Duodenal mucosa (tissue), 2 donors: Measurements from ENCODE around the gene PPFIA2.
"Not testable (repeated sequence)": the region's sequence is repeated elsewhere in the genome, so short reads cannot be mapped to it uniquely, and the experiment has no call there.

ENCODE experiments used
- H3K27ac ChIP-seq: one replicate; pipeline ENCODE4 v1.7.0; 2013; ENCODE audit warnings: low read depth, low read length
- H3K27me3 ChIP-seq, 2 donors: one replicate each; pipeline ENCODE4 v1.7.0; 2013; ENCODE audit warnings: low read length in 2 of 2, control low read depth in 1 of 2; ENCODE audit not compliant: insufficient read depth in 2 of 2, control insufficient read depth in 1 of 2
- H3K36me3 ChIP-seq, 2 donors: one replicate each; pipeline ENCODE4 v1.7.0; 2013; ENCODE audit warnings: low read length in 2 of 2, control low read depth in 1 of 2; ENCODE audit not compliant: insufficient read depth in 2 of 2, control insufficient read depth in 1 of 2
- H3K4me1 ChIP-seq, 2 donors: one replicate each; pipeline ENCODE4 v1.7.0; 2013; ENCODE audit warnings: low read length in 2 of 2, control low read depth in 1 of 2; ENCODE audit not compliant: insufficient read depth in 2 of 2, control insufficient read depth in 1 of 2
- H3K4me3 ChIP-seq, 2 donors: one replicate each; pipeline ENCODE4 v1.7.0; 2013; ENCODE audit warnings: low read length in 2 of 2, low read depth in 1 of 2
- H3K9ac ChIP-seq, 2 donors: one replicate each; pipeline ENCODE4 v1.7.0; 2013; ENCODE audit warnings: low read length in 2 of 2, low read depth in 1 of 2
- H3K9me3 ChIP-seq, 2 donors: one replicate each; pipeline ENCODE4 v1.7.0; 2013; ENCODE audit warnings: low read length in 2 of 2, control low read depth in 1 of 2; ENCODE audit not compliant: control insufficient read depth in 1 of 2

The PPFIA2 gene

DNA sequence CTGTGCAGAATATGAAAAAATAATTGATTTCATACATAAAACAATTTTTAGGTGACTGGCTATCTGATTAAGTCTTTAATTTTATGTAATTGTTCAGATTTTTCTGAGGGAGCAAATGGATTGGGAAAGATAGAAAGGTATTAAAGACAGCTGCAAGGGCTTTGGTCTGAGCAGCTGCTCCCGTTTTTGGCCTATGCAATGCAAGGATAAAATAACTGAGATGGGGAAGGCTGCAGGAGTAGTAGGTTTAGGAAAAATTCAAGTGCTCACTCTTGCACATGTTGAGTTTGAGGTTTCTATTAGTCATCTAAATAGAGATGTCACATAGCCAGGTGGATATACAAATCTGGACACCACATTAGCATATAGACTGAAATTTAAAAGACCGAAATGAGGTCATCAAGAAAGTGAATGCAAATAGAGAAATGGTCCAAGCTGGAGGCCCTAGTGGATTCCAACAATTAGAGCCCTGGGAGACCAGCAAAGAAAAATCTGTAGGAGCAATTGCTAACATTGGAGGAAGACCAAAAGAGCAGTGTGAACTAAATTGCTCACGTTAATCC is 144.0 kb downstream of the PPFIA2 start:
- H3K9ac ChIP-seq = no peak overlapping the region
- H3K4me3 ChIP-seq = no peak overlapping the region
- no peaks in the 10 kb centered on the region for H3K4me1 ChIP-seq
- no peak overlapping the region for H3K27ac ChIP-seq
- H3K27me3 ChIP-seq = no peaks in the 10 kb centered on the region
- no peaks in the 10 kb centered on the region for H3K9me3 ChIP-seq
- H3K36me3 ChIP-seq = no peaks in the 10 kb centered on the region

DNA sequence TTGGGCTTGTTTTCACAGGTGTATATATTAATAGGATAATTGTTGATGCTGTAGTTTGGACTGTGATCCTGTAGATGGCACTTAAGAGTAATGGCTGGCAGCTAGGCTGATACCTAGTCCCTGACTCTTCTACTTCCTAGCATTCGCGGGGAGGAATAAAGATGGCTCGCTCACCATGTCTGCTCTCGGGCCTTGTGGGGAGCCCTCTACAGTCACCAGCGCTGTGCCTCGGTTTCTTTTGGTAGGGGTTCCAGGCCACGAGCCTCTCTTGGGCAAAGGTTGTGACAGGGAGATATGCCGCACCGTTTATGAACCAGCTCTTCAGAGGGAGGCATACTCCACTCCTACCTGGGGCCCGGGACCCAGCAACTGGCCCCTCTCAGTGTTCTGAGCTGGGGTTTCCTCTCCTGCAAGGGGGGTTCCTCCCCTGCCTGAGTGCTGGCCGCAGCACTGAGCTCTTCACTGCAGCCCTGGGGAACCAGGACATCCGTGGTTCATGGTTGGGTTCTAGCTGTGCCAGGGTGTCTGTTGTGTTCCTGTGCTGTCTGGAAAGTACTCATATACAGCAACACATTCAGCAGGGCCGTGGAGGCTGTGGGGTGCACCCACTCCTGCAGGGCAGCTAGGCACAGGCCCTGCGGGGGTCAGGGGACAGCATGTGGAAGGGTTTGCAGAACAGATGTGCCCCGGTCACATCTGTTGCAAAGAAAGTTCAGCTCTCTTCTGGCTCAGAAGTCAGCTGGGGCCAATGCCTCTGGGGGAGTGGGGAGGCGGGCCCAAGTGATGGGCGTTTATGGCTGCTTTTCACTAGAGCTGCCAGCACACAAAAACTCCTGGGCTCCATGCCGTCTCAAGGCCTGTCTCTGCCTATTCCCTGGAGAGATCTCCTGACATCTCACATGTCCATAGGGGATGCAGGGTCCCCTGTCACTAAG is 147.9 kb downstream of the PPFIA2 start:
- H3K4me1 ChIP-seq = no peaks in the 10 kb centered on the region
- H3K27me3 ChIP-seq = no peaks in the 10 kb centered on the region
- H3K36me3 ChIP-seq = no peaks in the 10 kb centered on the region
- no peak overlapping the region for H3K9ac ChIP-seq
- no peak overlapping the region for H3K4me3 ChIP-seq
- H3K9me3 ChIP-seq = no peaks in the 10 kb centered on the region
- H3K27ac ChIP-seq = no peak overlapping the region

DNA sequence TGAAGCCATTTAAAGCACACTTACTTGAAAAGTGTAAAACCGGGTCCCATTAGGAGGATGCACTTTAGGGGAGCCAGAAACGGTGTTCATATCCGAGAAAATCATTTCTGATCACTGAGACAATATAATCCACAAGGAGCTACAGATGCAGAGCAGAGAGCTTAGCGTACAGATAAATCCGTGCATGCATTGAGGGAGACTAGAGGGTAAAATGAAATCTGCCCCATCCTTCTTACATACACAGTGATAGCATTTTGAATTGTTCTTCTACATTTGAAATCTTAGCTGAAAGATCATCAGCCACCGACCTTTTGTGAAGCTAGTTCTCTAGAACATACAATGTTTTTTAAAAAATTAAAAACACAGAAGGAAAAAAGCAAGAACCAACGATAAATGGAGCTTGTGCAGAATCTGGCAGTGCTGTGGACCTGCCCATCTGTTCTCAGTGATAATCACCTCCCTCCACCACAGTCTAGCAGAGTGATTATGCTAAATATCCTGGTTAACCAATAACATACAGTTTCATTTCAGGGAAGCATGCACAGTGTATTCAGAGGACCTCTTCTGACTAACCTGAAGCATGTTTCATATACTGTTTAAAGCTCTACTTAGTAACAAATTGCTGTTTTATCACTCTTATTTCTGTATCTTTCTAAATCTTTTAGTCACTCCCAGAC is 161.1 kb downstream of the PPFIA2 start:
- Histone ChIP-seq H3K9ac (no peak overlapping the region), H3K9me3 (no peaks in the 10 kb centered on the region), H3K27me3 (no peaks in the 10 kb centered on the region), H3K4me3 (no peak overlapping the region), H3K4me1 (no peaks in the 10 kb centered on the region), H3K27ac (no peak overlapping the region), H3K36me3 (no peaks in the 10 kb centered on the region)

DNA sequence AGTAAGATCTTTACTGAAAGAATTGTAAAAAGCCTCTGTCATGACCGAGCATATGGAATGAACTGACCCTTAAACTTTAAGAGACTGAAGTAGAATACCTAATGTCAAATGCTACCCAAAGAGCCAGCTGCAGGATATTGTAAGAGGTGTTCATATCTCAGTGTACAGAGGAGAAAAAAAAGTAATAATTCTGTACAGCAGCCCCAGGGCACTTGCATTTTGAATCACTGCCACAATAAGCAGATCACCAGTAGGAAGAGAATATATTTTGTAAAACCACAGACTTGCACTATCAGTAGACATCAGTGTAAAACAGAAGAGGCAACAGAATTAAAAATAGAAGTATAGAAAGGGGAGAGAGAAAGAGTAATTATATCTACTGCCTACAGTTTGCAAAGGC is 162.6 kb downstream of the PPFIA2 start:
- Histone ChIP-seq H3K4me1 (no peaks in the 10 kb centered on the region), H3K9me3 (no peaks in the 10 kb centered on the region), H3K9ac (no peak overlapping the region), H3K4me3 (no peak overlapping the region), H3K27ac (no peak overlapping the region), H3K27me3 (no peaks in the 10 kb centered on the region), H3K36me3 (no peaks in the 10 kb centered on the region)

DNA sequence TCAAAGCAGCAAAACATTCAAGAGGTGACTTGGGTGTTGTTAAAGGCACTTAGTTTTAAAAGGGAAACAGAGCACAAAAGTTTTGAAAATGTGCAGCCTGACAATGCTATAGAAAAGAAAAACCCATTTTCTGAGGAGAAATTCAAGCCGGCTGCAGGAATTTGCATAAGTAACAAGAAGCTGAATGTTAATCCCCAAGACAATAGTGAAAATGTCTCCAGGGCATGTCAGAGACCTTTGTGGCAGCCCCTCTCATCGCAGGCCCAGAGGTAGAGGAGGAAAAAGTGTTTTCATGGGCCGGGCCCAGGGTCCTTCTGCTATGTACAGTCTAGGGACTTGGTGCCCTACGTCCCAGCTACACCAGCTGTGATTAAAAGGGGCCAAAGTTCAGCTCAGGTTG is 167.9 kb downstream of the PPFIA2 start:
- Histone ChIP-seq H3K4me3 (no peak overlapping the region), H3K9me3 (no peaks in the 10 kb centered on the region), H3K9ac (no peak overlapping the region), H3K4me1 (no peaks in the 10 kb centered on the region), H3K27me3 (no peaks in the 10 kb centered on the region), H3K36me3 (no peaks in the 10 kb centered on the region), H3K27ac (no peak overlapping the region)

DNA sequence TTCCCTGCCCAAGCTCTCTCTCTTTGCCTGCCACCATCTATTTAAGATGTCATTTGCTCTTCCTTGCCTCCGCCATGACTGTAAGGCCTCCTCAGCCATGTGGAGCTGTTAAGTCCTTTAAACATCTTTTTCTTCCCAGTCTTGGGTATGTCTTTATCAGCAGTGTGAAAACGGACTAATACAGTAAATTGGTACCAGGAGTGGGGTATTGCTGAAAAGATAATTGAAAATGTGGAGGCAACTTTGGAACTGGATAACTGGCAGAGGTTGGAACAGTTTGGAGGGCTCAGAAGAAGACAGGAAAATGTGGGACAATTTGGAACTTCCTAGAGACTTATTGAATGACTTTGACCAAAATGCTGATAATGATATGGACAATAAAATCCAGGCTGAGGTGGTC is 168.4 kb downstream of the PPFIA2 start:
- not testable (repeated sequence) for H3K4me3 ChIP-seq, H3K36me3 ChIP-seq, H3K9ac ChIP-seq, H3K27me3 ChIP-seq, H3K9me3 ChIP-seq, H3K27ac ChIP-seq, H3K4me1 ChIP-seq

DNA sequence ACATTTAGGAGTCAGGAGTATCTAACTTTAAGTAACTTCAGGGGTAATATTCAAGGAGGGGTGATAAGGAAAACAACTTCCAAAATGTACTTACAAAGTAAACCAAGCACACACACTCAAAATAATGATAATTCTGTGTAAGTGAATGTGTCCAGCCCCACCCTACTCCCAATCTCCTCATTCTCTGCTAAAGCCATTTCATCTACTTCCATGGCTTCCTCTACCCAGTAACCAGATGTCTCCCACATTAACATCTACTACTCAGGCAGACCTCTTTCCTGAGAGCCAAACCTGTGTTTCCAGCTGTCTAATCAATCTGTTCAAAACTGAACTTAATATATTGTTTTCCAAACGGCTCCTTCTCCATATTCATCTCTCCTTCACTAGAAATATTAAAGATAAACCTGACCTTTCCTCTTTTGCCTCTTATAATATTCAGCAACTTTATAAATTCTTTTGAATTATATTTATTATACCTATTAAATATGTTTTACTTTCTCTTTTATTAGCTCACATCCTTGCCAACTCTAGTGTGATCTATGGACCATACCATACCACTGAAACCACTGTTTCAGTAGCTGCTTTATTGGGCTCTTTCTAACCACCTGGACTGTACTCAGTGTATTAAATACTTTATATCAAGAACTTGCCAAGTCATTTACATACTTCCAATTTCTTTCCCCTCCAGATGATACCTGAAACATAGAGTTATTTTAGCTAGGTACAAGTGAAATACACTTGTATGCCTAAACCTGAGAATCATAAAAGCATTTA is 170.7 kb downstream of the PPFIA2 start:
- no peaks in the 10 kb centered on the region for H3K9me3 ChIP-seq
- no peak overlapping the region for H3K9ac ChIP-seq
- H3K4me3 ChIP-seq = no peak overlapping the region
- no peak overlapping the region for H3K27ac ChIP-seq
- no peaks in the 10 kb centered on the region for H3K27me3 ChIP-seq
- no peaks in the 10 kb centered on the region for H3K36me3 ChIP-seq
- no peaks in the 10 kb centered on the region for H3K4me1 ChIP-seq

DNA sequence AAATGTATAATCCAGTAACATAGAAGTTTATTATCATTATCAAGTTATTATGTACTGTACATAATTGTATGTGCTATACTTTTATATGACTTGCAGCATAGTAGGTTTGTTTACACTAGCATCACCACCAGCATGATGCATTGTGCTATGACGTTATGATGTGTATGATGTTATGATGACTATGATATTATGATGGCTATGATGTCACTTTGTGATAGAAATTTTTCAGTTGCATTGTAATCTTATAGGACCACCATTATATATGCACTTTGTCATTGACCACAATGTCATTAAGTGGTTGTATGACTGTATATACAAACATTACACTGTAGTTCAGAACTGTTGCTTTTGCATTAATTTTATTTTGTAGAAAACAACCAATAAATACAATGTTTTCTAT is 173.4 kb downstream of the PPFIA2 start:
- Histone ChIP-seq H3K9ac (no peak overlapping the region), H3K4me1 (no peaks in the 10 kb centered on the region), H3K36me3 (no peaks in the 10 kb centered on the region), H3K27me3 (no peaks in the 10 kb centered on the region), H3K27ac (no peak overlapping the region), H3K9me3 (no peaks in the 10 kb centered on the region), H3K4me3 (no peak overlapping the region)

DNA sequence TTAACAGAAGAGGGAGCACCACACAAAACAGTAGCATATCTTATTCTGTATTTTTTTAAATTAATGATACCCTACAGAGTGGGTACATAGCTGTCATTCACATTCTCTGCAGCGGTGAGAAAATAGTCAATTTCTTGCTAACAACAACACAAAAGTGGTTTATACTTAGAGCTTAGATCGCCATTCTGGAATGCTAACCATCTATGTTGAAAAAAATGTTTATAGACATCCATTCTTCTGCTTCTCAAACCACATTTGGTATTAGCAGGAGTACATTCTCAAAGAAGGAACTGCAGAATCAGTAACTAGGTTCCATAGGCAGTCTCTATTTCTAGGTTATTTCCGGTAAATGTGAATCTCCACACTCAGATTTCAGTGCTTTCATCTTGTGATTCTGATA is 185.9 kb downstream of the PPFIA2 start:
- H3K9ac ChIP-seq = no peak overlapping the region
- no peaks in the 10 kb centered on the region for H3K36me3 ChIP-seq
- no peaks in the 10 kb centered on the region for H3K27me3 ChIP-seq
- no peak overlapping the region for H3K4me3 ChIP-seq
- H3K4me1 ChIP-seq = no peaks in the 10 kb centered on the region
- H3K27ac ChIP-seq = no peak overlapping the region
- no peaks in the 10 kb centered on the region for H3K9me3 ChIP-seq

DNA sequence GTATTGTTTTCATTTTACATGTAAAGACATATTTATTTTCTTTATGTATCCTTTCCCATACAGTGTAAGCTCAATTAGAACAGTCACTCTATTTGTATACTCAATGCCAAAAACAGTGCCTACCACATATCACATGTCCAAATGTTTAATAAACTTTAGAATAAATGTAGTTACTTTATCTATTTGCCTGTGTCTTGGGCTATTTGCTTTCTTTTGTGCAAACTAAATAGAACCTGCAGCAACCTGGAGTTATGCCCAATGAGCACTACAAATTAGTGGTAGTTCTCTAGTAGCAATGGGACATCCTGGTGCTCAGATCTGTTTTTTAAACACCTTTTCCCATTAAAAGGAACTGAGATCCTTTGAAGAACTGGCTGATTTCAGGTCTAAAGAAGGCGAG is 186.7 kb downstream of the PPFIA2 start:
- Histone ChIP-seq H3K4me1 (no peaks in the 10 kb centered on the region), H3K9me3 (no peaks in the 10 kb centered on the region), H3K4me3 (no peak overlapping the region), H3K27ac (no peak overlapping the region), H3K27me3 (no peaks in the 10 kb centered on the region), H3K9ac (no peak overlapping the region), H3K36me3 (no peaks in the 10 kb centered on the region)
